K562 (cell line): ENCODE measurements around the gene PNCK. TPM values are rescaled to one million over a fixed set of nuclear protein-coding genes. Genes with fewer than 3 reads are reported as not detected.

Experiments used
- ATAC-seq: fragments of 200-7000 bp; cut with Tn5 transposase; 3 replicates; pipeline ENCODE4 v1.9.1; 2020; ENCODE audit warnings: moderate library complexity
- BruUV-seq: library from RNA; stranded (reverse); fragments of 400-500 nt; replicated peaks from 2 replicates; lab custom pipeline; 2021; lab: Mats Ljungman, UMichigan
- CTCF ChIA-PET: fragments of 300-600 bp; formaldehyde crosslinking; extraction: SDS; loops from one replicate; lab custom pipeline; 2021; ENCODE audit warnings: low intra/inter-chr PET ratio; lab: Yijun Ruan, JAX
- POLR2A ChIA-PET: fragments of 300-600, 350-650 bp; sonication (Branson Sonifier 250); formaldehyde crosslinking; extraction: SDS; loops from one replicate; lab custom pipeline; 2021; ENCODE audit warnings: antibody characterized with exemption, inconsistent platforms; lab: Yijun Ruan, JAX
- DNase-seq, 4 experiments: peaks; one replicate each; pipeline versions ENCODE4 v3.0.0 to v3.0.0-alpha.2; 2011 to 2018; ENCODE audit warnings: low spot score in 3 of 4, mixed read lengths in 3 of 4; ENCODE audit errors: extremely low read depth in 1 of 4
- FAIRE-seq: peaks from 2 replicates; lab custom pipeline; 2011; peaks lifted over from hg19 to GRCh38; lab: Jason Lieb, UNC
- H2AFZ ChIP-seq: 2 replicates; pipeline ENCODE4 v1.6.0; 2011; ENCODE audit warnings: low read depth, low read length, control low read depth, inconsistent platforms
- H3K27ac ChIP-seq: fragments of 200-600 bp; 3 replicates; pipeline ENCODE4 v1.8.0; 2011; ENCODE audit warnings: low read depth, mild to moderate bottlenecking, control low read depth, inconsistent platforms, low read length, moderate library complexity, mixed read lengths; ENCODE audit errors: extremely low read depth
- H3K27me3 ChIP-seq, 2 experiments: fragments of 300-600 bp in 1 of 2; 2 replicates in 1 of 2; 3 replicates in 1 of 2; pipeline versions ENCODE4 v1.6.0 to v1.8.0; 2011; ENCODE audit warnings: inconsistent platforms in 2 of 2, low read length in 2 of 2, mild to moderate bottlenecking in 1 of 2, mixed read lengths in 1 of 2, moderate library complexity in 1 of 2; ENCODE audit not compliant: control insufficient read depth in 2 of 2, insufficient read depth in 2 of 2
- H3K36me3 ChIP-seq: fragments of 300-600 bp; 3 replicates; pipeline ENCODE4 v1.8.0; 2011; ENCODE audit warnings: mild to moderate bottlenecking, low read length, inconsistent platforms; ENCODE audit not compliant: control insufficient read depth, insufficient read depth
- H3K4me1 ChIP-seq, 2 experiments: fragments of 200-600 bp in 1 of 2; replicated peaks in 1 of 2; 2 replicates in 1 of 2; 3 replicates in 1 of 2; pipeline versions ENCODE4 v1.5.1 to v1.8.0; 2011; ENCODE audit warnings: inconsistent platforms in 2 of 2, low read length in 2 of 2, mild to moderate bottlenecking in 1 of 2, mixed read lengths in 1 of 2, moderate library complexity in 1 of 2; ENCODE audit not compliant: control insufficient read depth in 2 of 2, insufficient read depth in 2 of 2
- H3K4me2 ChIP-seq: 2 replicates; pipeline ENCODE4 v1.6.1; 2011; ENCODE audit warnings: low read length, control low read depth, inconsistent platforms, mixed read lengths; ENCODE audit not compliant: insufficient read depth
- H3K4me3 ChIP-seq: fragments of 200-600 bp; sonication (generic), shearing (Covaris generic); 2 replicates; pipeline ENCODE4 v1.5.1; 2016; ENCODE audit warnings: control low read depth, inconsistent platforms
- H3K79me2 ChIP-seq: fragments of 200-600 bp; 3 replicates; pipeline ENCODE4 v1.8.0; 2011; ENCODE audit warnings: low read length, inconsistent platforms; ENCODE audit not compliant: control insufficient read depth, insufficient read depth
- H3K9ac ChIP-seq, 2 experiments: 2 replicates each; pipeline versions ENCODE4 v1.6.0 to v1.6.1; 2011; ENCODE audit warnings: low read depth in 2 of 2, low read length in 2 of 2, control low read depth in 1 of 2, inconsistent platforms in 1 of 2, mild to moderate bottlenecking in 1 of 2, mixed read lengths in 1 of 2; ENCODE audit not compliant: insufficient read depth in 1 of 2
- H3K9me1 ChIP-seq: one replicate; pipeline ENCODE4 v1.6.0; 2011; ENCODE audit warnings: inconsistent platforms, mild to moderate bottlenecking, low read length, moderate library complexity; ENCODE audit not compliant: control insufficient read depth, insufficient read depth
- H3K9me3 ChIP-seq: replicated peaks from 2 replicates; pipeline ENCODE4 v1.5.1; 2011; ENCODE audit warnings: low read depth, low read length, inconsistent platforms; ENCODE audit not compliant: control insufficient read depth, insufficient read depth
- H4K20me1 ChIP-seq: replicated peaks from 2 replicates; pipeline ENCODE4 v1.6.1; 2011; ENCODE audit warnings: low read length, inconsistent platforms, mixed read lengths; ENCODE audit not compliant: control insufficient read depth, insufficient read depth
- CHD4 ChIP-seq: fragments of 200-600 bp; sonication (generic); IDR thresholded peaks from 3 replicates; pipeline ENCODE4 v1.6.1; 2012; ENCODE audit warnings: low read depth, mild to moderate bottlenecking, mixed read lengths, low read length, inconsistent platforms; ENCODE audit not compliant: insufficient read depth, insufficient replicate concordance, poor library complexity, severe bottlenecking
- CREB3 ChIP-seq: fragments of 450-650 bp; conservative IDR thresholded peaks from 2 replicates; pipeline ENCODE4 v1.6.1; 2016; ENCODE audit warnings: missing genetic modification characterization, low read depth, mild to moderate bottlenecking, missing compliant biosample characterization, moderate library complexity
- FOS ChIP-seq: IDR thresholded peaks from 3 replicates; pipeline ENCODE4 v1.6.1; 2011; ENCODE audit not compliant: insufficient read length; ENCODE audit errors: extremely low read depth
- HNRNPH1 ChIP-seq: fragments of 200-400 bp; formaldehyde crosslinking; optimal IDR thresholded peaks from 2 replicates; pipeline ENCODE3; 2017; ENCODE audit warnings: low read depth, mild to moderate bottlenecking, low read length, moderate library complexity
- HNRNPL ChIP-seq: fragments of 200-400 bp; formaldehyde crosslinking; IDR thresholded peaks from 2 replicates; pipeline ENCODE4 v1.6.1; 2017; ENCODE audit warnings: low read depth, mild to moderate bottlenecking, low read length
- NR4A1 ChIP-seq, 2 experiments: fragments of 250-450 bp in 1 of 2; fragments of 450-650 bp in 1 of 2; sonication (Bioruptor Pico) in 1 of 2; IDR thresholded peaks; 2 replicates each; pipeline versions ENCODE4 v1.4.0 to v1.6.1; 2016 to 2020; ENCODE audit warnings: mild to moderate bottlenecking in 2 of 2, missing compliant biosample characterization in 1 of 2, missing genetic modification characterization in 1 of 2, moderate library complexity in 1 of 2
- PHTF2 ChIP-seq: fragments of 250-450 bp; sonication (Bioruptor Pico); IDR thresholded peaks from 2 replicates; pipeline ENCODE4 v1.5.0; 2021; ENCODE audit warnings: mild to moderate bottlenecking
- POLR2AphosphoS5 ChIP-seq: IDR thresholded peaks from 2 replicates; pipeline ENCODE4 v1.6.1; 2011; ENCODE audit warnings: mild to moderate bottlenecking, low read depth, low read length, moderate library complexity; ENCODE audit not compliant: control insufficient read depth, insufficient read depth
- RFX5 ChIP-seq: IDR thresholded peaks from 2 replicates; pipeline ENCODE4 v1.6.1; 2011; ENCODE audit warnings: low read depth, mild to moderate bottlenecking, improper control_type of control experiment, low read length
- SFPQ ChIP-seq: fragments of 200-400 bp; formaldehyde crosslinking; IDR thresholded peaks from 2 replicates; pipeline ENCODE4 v1.6.1; 2017; ENCODE audit warnings: mild to moderate bottlenecking, low read depth, low read length, moderate library complexity
- SMARCB1 ChIP-seq: IDR thresholded peaks from 2 replicates; pipeline ENCODE4 v1.6.1; 2011; ENCODE audit warnings: improper control_type of control experiment, low read depth; ENCODE audit not compliant: insufficient read length
- SMC3 ChIP-seq: conservative IDR thresholded peaks from 2 replicates; pipeline ENCODE4 v1.6.1; 2011; ENCODE audit warnings: low read depth, low read length, improper control_type of control experiment; ENCODE audit not compliant: insufficient read depth
- THRB ChIP-seq: fragments of 450-650 bp; formaldehyde crosslinking; conservative IDR thresholded peaks from 2 replicates; pipeline ENCODE4 v1.4.0; 2022; ENCODE audit warnings: mild to moderate bottlenecking, missing genetic modification characterization
- ZBTB17 ChIP-seq: fragments of 450-650 bp; formaldehyde crosslinking; IDR thresholded peaks from 2 replicates; pipeline ENCODE4 v1.4.0; 2020; ENCODE audit warnings: mild to moderate bottlenecking
- ZNF274 ChIP-seq: IDR thresholded peaks from 2 replicates; pipeline ENCODE4 v1.6.1; 2011; ENCODE audit warnings: low read depth, mild to moderate bottlenecking, low read length, moderate library complexity, borderline replicate concordance
- ZNF766 ChIP-seq: fragments of 200-800 bp; sonication (Bioruptor generic); conservative IDR thresholded peaks from 2 replicates; pipeline ENCODE4 v1.6.1; 2016; ENCODE audit warnings: missing genetic modification characterization, missing compliant biosample characterization
- WGBS: fragments of 100-300 bp; shearing (Covaris generic); methylation state at CpG from one replicate; pipeline ENCODE4 v1.1.6; 2016; ENCODE audit warnings: low coverage, mixed read lengths; ENCODE audit not compliant: insufficient coverage; ENCODE audit errors: missing lambda C conversion rate; 5-methylcytosine and 5-hydroxymethylcytosine counted together
- in situ Hi-C: fragments of 300-500 bp; cut with MboI; formaldehyde crosslinking; loops from 4 replicates; pipeline ENCODE4 v1.15.0; 2018; ENCODE audit warnings: inconsistent platforms, mixed read lengths
- intact Hi-C: fragments of 100-400 bp; cut with micrococcal nuclease; formaldehyde crosslinking; loops from 2 replicates; pipeline ENCODE4 v1.14.2; 2022
- polyA plus RNA-seq, 8 experiments: library from polyadenylated mRNA; depleted of rRNA in 4 of 8; stranded (reverse) in 5 of 8; unstranded in 3 of 8; fragments of >200 nt; fragmentation: Nextera tagmentation in 2 of 8; fragmentation: Illumina TruSeq in 1 of 8; extraction: Ambion mirVana in 2 of 8; extraction: Trizol in 1 of 8; gene quantifications; 2 replicates each; pipeline versions ENCODE4 v1.2.1 to v1.2.3, GENCODE V29; 2011 to 2014; ENCODE audit warnings: inconsistent platforms in 1 of 8, missing spikeins in 1 of 8
- total RNA-seq, 7 experiments: library from RNA; depleted of rRNA in 6 of 7; stranded (reverse); fragments of >200 nt in 6 of 7; fragmentation: Illumina TruSeq in 2 of 7; extraction: Trizol in 2 of 7; gene quantifications; 2 replicates each; pipeline versions ENCODE4 v1.2.1 to v1.2.3, GENCODE V29; 2011 to 2021; ENCODE audit warnings: low replicate concordance in 1 of 7

Gene PNCK
- total and polyA plus RNA-seq, 9 of the 15 experiments (the other 6 are each of a cell fraction or from before 2014, with no cell fraction given), result 0.13 to 7.5 (median 1.2) TPM; not detected in 1

- Histone ChIP-seq H3K9ac (no peak overlapping the region), H3K4me3 (no peak overlapping the region), H3K4me2 (no peak overlapping the region), H4K20me1 (no peaks in the 10 kb centered on the region), H2AFZ (0 out of 2 replicates have a peak overlapping the region, but pooled peaks have one; percentile 40), H3K4me1 (peaks cover 5 to 49% of the 10 kb centered on the region in 2 experiments; a peak in 3 of 5 replicates), H3K27ac (no peak overlapping the region), H3K9me1 (no peaks in the 10 kb centered on the region), H3K27me3 (no peaks in the 10 kb centered on the region; a peak in 1 of 5 replicates), H3K36me3 (no peaks in the 10 kb centered on the region), H3K9me3 (no peaks in the 10 kb centered on the region), H3K79me2 (no peaks in the 10 kb centered on the region)
- CTCF ChIA-PET, result interaction anchor here (0.6 to 1.4 kb wide), 3 partner anchors 39 to 263 kb away, joined by 3 to 4 read pairs (median 4); no protein-coding TSS in a partner anchor
- POLR2A ChIA-PET, result interaction anchor here (0.6 to 1.4 kb wide), 4 partner anchors 9 to 819 kb away, joined by 3 to 5 read pairs (median 4); no protein-coding TSS in a partner anchor
- in situ Hi-C loops (no loop called here), intact Hi-C loops (loop anchor here (5.0 kb wide), 3 partner anchors 37 to 112 kb away; no protein-coding TSS in a partner anchor)
- BruUV-seq, result no TSS peak
- FAIRE-seq (no peak), DNase-seq (peak; percentile 52 to 74 (median 61)), ATAC-seq (peak; percentile 87)
- 58% methylated on average over 15 of the region's 26 CpGs for WGBS
- TF ChIP-seq ZNF274 (no peak), NR4A1 (CRISPR knock-in tag; IDR thresholded peaks at IDR 0.05) (no peak), NR4A1 (tag; IDR thresholded peaks at IDR 0.05) (no peak), ZBTB17 (CRISPR knock-in tag) (no peak), SMC3 (peak; percentile 43; the same call in 1 of the 2 replicates), ZNF766 (CRISPR knock-in tag) (no peak), FOS (no peak), CHD4 (no peak), PHTF2 (no peak), SFPQ (no peak), HNRNPH1 (no peak), HNRNPL (no peak), RFX5 (no peak), THRB (CRISPR knock-in tag) (no peak), SMARCB1 (no peak), CREB3 (tag) (no peak), POLR2AphosphoS5 (no peak)
Measured at GRCh38 chrX:153649178-153649914, 24.3 kb downstream of the PNCK start.
